Activated CD4-positive, alpha-beta T cell treated with anti-CD3 and anti-CD28 coated beads, Interleukin-2, amount 50 U/mL, for 24 hours (primary cell): Measurements from ENCODE around the gene SMG6.
"Not testable (repeated sequence)": the region's sequence is repeated elsewhere in the genome, so short reads cannot be mapped to it uniquely, and the experiment has no call there.

Source experiments
- DNase-seq, 2 donors: peaks; one replicate each; pipeline ENCODE4 v3.0.0-alpha.2; 2020; ENCODE audit warnings: low read depth in 1 of 2, low spot score in 1 of 2

Gene SMG6

DNA sequence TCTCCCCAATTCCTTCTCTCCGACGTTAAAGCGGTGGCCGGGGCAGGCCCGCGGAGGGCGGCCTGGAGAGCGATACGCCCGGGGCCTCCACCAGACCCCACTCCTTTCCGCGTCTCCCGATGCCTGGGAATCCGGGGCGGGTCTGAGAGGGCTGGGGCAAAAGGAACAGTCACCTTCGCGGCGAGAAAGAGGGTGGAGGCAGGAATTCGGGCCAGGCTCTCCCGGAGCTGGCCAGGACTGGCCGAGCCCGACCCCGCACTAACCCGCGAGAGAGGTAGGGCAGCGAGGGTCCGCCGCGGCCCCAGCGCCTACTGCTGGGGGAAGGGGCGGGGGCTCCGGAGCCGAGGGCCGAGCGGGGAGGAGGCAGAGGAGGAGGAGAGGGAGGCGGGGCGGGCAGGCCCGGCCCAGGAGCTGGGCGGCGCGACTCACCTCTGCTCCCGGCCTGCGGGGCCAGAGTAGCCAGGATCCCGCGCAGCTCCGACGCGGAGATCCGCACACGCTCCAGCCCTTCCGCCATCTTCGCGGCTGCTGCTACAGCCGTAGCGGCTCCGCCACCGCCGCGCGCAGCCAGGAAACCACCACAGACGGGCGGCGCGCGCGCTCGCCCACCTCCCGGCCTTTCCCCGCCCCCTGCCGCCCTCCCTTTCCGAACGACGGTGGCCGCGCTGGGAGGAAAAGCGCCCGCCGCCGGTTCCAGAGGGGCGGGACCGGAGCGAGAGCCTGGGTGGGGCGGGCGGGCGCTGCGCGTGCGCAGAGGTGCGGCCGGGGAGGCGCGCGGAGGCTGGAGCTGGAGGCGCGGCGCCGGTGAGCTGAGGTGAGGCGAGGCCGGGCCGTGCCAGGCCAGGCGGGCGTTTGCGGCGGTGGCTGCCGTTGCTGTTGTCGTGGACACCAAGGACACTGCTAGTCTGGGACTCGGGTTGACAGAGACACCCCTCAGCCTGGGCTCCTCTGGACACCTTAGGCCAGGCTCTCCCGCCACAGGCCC lies at the start of gene SMG6, which contains the start of gene SRR:
Gene SMG6, minus strand, starts transcription at position 582 of the 985 bp plus-strand sequence. Its CDS starts 65 bp downstream, at position 517.
Gene SRR, plus strand, starts transcription at position 747 of the 985 bp plus-strand sequence. CDS start 11,611 bp downstream, outside the sequence.
- peak; percentile 93 for DNase-seq

DNA sequence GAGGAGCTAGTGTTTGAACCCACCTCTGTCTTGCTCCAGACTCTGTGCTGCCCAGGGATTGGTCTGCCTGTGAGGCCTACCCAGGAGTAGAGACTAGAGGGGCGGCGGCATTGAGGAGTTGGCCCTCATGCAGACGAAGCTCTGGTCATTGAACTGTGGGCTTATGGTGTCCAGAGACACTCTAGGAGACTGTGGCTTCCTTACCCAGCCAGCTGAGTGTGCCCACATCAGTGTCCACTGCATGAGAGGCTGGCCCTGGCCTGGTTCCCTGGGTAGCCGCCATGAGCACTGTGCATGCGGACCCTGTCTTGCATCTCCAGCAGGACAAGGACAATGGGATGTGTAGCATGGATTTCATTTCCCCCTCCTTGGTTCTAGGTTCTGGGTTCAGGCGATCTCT lies 47.7 kb upstream of the SMG6 start:
- no peak for DNase-seq

DNA sequence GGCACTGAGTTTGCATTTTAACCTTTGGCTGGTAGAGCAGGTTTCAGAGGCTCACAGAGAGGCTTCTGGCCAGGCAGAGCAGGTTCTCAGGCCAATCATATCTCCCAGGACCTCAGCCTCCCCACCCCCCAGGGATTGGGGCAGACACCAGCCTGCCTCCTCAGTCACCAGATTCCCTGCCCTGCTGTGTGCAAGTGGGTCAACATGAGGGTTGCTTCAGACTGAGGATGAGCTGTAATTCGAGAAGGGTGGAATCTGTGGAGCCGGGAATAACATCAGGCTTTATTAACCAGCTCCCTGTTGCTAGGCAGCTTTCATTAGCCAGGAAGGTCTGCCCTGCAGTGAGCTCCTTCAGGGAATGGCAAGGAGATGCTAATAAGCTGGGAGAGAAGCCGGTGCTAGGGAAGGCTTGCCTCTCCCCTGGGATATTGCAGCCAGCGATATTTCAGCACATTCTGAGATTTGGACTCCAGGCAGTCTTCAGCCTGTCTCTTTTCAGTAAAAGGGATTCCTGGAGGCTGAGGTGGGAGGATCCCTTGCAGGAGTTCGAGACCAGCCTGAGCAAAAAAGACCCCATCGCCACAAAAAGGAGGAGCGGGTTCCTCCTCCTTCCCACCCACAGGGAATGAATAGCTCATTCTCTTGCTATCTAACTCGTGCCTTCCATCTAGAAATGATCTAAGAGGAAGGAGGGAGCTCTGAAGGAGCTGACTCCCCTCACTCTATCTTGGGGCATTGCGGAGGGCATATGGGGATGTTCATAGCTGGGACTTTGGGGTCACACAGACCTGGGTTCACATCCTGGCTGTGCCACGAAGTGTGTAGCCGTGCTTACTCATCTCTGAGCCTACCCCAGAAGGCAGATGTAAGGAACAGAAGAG lies 44.5 kb upstream of the SMG6 start:
- DNase-seq: no peak

DNA sequence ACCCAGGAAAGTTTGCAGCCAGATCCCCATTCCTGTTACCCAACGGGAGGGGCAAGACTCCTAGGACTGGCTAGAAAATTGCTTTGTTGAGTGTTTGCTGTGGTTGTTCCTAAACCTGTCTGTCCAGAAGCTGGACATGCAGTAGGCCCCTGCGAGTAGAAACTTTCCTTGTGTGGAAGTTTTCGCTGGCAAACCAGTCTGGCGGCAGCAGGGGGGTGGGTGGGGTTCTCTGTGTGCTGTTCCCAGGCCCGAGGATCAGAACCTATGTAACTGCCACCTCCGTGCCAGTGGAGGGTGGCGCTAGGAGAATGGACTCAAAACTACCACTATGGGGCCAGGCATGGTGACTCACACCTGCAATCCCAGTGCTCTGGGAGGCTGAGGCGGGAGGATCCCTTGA lies 42.9 kb upstream of the SMG6 start:
- DNase-seq: no peak

DNA sequence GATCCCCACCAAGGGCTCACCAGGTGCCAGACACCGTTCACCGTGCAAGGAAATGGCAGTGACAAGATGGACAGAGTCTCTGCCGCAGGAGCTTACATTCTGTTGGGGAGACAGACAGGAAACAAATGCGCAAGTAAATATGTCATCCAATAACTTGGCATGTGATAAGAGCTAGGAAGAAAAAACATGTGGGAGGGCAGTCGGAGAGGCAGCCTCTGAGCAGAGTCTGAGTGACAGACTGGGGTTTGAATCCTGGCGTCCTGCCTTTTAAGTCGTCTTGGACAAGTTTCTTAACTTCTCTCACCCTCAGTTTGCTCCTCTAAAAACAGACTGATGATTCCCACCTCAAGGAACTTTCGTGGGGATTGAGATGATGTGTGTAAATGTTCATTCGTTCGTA lies 40.9 kb upstream of the SMG6 start:
- DNase-seq: no peak

DNA sequence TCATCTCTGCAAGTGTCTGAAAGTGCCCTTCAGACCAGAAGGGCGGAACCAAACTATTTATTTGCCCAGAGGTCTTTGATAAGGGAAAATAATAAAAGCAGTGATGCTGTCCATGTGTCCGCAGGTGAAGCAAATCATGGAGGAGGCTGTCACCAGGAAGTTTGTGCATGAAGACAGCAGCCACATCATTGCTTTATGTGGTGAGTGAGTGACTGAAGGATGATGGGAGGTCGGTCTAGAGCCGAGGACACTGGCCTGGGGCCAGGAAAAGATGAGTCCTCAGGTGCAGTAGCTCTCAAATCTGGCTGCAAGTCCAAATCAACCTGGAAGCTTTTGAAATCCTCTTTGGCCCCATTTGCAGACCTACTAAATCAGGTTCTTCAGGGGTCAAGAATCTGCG lies 39.8 kb upstream of the SMG6 start:
- DNase-seq: no peak

DNA sequence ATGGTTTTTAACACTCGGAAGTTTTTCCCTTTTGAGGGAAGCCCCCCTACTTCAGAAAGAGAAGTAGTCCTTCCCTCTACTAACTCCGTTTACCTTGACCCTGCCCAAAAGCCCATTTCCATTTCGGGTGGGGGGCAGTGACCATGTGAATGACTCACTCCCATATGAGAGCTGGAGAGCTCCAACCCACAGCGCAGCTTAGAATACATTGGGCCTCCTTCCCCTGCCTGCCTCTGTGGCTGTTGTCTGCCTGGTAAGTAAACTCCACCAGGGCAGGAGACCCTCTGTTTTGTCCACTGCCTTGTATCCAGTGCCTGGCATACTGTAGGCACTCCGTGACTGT lies 34.7 kb upstream of the SMG6 start:
- no peak for DNase-seq

DNA sequence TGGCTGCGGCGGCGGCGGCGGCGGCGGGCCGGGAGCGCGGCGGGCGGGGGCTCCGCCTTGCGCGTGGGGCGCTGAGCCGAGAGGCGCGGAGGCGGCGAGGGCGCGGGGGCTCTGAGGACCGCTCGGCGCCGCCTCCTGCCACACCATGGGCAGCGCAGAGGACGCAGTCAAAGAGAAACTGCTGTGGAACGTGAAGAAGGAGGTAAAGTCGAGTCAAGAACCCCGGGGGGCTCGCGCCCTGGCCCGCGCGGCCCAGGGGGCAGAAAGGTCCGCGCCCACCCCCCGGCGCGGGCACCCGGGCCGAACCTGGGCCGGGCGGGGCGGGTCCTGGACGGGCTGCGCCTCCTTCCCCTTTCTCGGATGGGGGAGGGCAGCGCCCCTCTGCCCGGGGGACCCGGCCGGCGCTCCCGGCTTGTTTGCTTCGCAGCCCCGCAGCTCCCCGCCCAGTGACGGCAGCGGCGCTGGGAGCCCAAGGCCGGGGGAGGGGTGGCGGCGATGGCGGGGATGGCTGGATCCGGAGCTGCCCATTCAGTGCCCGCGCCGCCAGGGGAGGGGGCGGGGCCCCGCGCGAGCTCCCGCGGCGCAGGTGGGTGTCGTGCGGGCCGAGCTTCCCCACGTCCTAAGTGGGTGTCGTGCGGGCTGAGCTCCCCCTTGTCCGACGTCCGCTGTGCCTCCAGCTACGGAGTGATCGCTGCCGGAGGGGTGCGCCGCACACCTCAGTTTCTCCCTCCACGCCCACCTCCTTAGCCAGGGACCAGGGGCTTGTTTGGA lies 34.1 kb upstream of the SMG6 start:
- DNase-seq: peak in 1 of 2 donors; percentile 18

DNA sequence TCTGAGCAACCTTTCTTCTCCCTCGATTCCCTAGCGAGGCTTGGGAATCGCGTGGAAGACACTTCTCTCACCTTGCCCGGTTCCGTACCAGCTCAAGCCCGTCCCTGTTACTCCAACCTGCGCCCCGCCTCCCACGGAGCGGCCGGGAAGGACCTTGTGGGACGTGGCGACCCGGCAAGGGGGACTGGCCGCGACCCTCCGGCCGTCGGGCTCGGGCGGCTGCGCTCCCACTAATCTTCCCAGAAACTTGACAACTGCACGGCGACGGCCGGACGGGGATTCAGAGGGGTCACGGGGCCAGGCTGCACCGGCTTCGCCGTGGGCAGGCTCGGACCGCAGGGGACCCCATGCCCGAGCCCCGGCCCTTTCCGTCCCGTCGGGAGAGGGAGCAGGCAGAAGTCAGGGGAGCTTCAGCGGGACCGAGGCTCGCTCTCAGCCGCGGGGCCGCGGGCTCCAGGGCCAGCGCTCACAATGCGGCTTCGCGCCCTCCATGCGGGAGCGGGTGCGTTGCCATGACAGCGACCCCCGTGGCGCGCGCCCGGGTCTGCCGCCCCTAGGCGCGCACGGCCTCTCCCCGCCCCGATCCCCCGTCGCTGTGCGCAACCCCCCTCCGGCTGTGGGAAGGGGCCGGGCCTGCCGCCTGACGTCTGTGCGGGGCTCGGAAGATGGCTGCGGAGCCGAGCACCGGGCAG lies 33.4 kb upstream of the SMG6 start, which contains the start of gene SGSM2:
Gene SGSM2, plus strand, starts transcription at position 650 of the 692 bp plus-strand sequence. CDS start 188 bp downstream, outside the sequence.
- DNase-seq: peak; percentile 43 to 45

DNA sequence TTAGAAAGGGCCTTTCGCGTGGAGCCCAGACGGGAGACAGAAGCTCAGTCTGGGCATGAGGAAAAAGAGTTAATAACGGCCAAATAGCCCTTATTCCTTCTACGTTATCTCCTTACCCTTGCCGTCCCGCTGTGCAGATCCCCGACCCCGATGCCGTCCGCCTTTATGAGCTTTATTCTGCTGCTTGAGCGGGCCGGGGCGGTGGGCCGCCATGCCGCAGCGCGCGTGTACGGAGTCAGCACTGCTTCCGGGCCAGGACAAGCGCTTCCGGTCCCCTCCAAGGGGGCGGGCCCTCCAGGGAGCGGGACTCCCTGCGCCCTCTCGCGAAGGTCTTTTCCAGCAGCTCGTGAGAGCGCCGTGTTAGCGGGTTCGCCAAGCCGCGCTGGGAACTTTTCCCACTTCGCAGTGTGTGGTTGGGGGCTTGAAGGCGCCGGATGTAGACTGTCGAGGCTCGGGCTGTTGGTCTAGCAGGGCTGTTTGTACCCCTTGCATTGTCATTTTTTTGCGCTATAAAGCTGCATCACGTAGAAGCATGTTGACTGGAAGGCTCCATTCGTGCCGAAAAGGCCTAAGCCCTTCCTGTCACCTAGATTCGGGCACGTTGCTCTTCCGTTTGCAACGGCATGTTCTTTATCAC lies 32.7 kb upstream of the SMG6 start, which contains the start of gene TSR1:
Gene TSR1, minus strand, starts transcription at position 243 of the 637 bp plus-strand sequence. Its CDS starts 30 bp downstream, at position 213.
- peak; percentile 82 to 88 for DNase-seq

DNA sequence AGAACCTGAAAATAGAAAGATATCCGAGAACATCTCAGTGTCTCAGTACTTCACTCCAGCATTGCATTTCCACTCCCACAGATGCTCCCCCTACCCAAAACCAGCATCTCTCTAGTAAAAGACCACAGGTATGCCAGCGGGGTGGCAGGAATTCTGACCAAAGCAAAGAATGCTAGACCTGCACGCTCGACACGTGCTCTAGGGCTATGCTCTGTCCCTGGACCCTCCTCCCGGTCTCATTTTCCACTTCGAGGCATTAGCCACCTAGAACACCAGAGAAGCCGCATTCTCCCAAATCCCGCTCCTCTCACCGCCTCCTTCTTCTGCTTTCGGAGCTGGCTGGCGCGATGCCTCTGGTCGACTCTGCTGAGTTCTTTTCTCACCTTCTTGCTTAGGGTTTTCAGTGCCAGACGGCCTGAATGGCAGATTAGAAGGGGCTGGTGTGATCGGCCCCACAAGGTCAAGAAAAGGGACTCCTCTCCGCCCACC lies 32.2 kb upstream of the SMG6 start:
- no peak for DNase-seq

DNA sequence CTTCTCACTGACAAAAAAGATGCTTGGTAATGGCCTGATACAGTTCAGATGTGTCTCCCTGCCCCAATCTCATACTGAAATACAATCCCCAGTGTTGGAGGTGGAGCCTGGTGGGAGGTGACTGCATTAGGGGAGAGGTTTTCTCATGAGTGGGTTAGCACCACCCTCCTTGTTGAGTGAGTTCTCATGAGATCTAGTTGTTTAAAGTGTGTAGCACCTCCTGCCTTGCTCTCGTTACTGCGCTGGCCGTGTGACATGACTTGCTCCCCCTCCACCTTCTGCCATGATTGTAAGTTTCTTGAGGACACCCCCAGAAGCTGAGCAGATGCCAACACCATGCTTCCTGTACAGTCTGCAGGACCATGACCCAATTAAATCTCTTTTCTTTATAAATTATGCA lies 27.7 kb upstream of the SMG6 start:
- no peak for DNase-seq

DNA sequence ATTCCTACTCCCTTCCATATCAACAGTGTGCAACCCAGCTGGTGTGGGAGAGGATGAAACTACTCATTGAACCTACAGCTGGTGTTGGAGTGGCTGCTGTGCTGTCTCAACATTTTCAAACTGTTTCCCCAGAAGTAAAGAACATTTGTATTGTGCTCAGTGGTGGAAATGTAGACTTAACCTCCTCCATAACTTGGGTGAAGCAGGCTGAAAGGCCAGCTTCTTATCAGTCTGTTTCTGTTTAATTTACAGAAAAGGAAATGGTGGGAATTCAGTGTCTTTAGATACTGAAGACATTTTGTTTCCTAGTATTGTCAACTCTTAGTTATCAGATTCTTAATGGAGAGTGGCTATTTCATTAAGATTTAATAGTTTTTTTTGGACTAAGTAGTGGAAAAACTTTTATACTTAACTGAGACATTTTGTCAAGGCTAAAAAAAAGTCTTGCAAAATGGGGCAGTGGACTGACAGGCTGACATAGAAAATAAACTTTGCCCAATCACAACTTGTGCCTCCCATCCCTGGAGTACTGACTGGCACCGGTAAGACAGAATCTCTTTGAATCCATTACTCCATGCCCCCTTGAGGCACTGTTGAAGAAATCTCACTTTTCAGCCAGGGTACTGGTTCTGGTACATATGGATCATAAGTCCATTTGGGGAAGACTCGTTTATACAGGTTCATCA lies 20.2 kb upstream of the SMG6 start:
- no peak for DNase-seq

DNA sequence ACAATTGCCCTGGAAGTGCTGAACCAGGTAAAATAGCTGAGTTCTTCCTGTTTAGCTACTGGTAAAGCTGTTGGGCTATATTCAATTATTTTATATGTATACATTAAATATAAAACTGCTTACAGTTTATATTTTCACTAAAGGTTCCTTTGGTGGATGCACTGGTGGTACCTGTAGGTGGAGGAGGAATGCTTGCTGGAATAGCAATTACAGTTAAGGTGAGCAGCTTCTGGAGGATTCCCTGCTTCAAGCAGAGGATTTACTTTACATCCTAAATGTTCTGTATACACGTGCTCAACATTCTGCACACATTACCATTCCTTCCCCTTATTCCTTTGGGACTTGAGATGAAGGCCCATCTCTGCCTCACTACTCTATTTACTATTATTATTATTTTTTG lies 17.8 kb upstream of the SMG6 start:
- no peak for DNase-seq

DNA sequence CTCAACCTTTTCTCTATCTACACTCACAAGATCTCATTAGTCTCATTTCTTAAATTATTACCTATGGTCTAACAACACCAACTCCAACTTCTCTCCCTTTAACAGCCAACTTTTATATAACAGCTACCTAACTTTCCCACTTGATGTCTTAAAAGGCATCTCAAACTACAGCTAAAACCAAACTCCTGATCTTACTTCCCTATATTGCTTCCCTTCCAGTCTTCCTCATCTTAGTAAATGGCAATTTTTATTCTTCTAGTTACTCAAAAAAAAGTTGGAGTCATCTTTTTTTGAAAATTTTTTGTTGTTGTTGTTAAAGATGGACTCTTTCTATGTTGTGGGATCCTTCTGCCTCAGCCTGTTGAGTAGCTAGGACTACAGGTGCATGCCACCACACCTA lies 15.5 kb upstream of the SMG6 start:
- no peak for DNase-seq

DNA sequence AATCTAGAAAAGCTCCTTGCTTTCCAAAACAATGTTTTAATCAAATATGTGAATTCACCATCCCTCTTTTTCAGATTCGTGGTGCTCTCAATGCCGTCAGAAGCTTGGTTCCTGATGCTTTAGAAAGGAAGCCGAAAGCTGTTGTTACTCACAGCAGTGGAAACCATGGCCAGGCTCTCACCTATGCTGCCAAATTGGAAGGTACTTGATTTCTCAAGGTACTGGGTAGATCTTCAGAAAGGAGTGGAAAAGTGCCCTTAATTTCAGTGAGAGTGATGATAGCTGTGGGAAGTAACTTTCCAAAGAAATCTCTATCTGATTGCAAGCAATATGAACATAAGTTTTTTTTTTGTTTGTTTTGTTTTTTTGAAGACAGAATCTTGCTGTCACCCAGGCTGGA lies 14.2 kb upstream of the SMG6 start:
- DNase-seq: no peak

DNA sequence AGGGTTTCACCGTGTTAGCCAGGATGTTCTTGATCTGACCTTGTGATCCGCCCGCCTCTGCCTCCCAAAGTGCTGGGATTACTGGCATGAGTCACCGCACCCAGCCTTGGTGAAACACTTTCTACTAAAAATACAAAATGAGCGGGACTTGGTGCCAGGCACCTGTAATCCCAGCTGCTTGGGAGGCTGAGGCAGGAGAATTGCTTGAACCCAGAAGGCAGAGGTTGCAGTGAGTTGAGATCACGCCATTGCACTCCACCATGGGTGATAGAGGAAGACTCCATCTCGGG lies 13.3 kb upstream of the SMG6 start:
- DNase-seq: not testable (repeated sequence)

DNA sequence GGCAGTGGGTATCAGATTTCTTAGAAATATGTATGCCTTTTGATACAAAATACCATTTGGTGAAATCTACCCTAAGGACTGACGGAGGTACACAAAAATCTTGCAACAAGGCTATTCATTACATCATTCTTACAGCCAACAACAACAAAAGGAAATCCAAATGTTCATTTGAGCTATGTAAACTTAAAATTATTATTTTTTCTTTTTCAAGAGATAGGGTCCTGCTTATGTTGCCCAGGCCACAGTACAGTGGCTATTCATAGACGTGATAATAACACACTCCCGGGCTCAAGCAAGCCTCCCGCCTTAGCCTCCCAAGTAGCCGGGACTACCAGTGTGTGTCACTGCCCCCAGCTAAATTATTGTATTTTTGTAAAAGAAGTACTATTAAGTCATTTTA lies 9.2 kb upstream of the SMG6 start:
- no peak for DNase-seq
